RWPE2 (cell line): ENCODE data around the gene APP.

Experiments
- ATAC-seq: fragments of 200-7000 bp; cut with Tn5 transposase; 3 replicates; pipeline ENCODE4 v1.9.1; 2021; ENCODE audit warnings: low read depth
- DNase-seq: peaks from one replicate; pipeline ENCODE4 v3.0.0-alpha.2; 2020; ENCODE audit warnings: low spot score
- H3K27ac ChIP-seq: fragments of 450-650 bp; 2 replicates; pipeline ENCODE4 v1.5.1; 2017; ENCODE audit warnings: mild to moderate bottlenecking; ENCODE audit not compliant: poor library complexity, severe bottlenecking
- H3K27me3 ChIP-seq: fragments of 250-450 bp; sonication (Bioruptor Pico); 2 replicates; pipeline ENCODE4 v1.5.1; 2021; ENCODE audit warnings: mild to moderate bottlenecking, moderate library complexity; ENCODE audit not compliant: insufficient read depth, poor library complexity, severe bottlenecking
- H3K36me3 ChIP-seq: fragments of 250-450 bp; sonication (Bioruptor Pico); 2 replicates; pipeline ENCODE4 v1.5.1; 2020; ENCODE audit warnings: low read depth, mild to moderate bottlenecking, moderate library complexity
- H3K4me1 ChIP-seq: fragments of 250-450 bp; sonication (Bioruptor Pico); 2 replicates; pipeline ENCODE4 v1.5.1; 2021; ENCODE audit warnings: mild to moderate bottlenecking, moderate library complexity; ENCODE audit not compliant: insufficient read depth, poor library complexity, severe bottlenecking
- H3K4me3 ChIP-seq: fragments of 250-450 bp; sonication (Bioruptor Pico); 2 replicates; pipeline ENCODE4 v1.5.1; 2021; ENCODE audit warnings: mild to moderate bottlenecking, moderate library complexity; ENCODE audit not compliant: severe bottlenecking
- H3K9me3 ChIP-seq: fragments of 250-450 bp; sonication (Bioruptor Pico); 2 replicates; pipeline ENCODE4 v1.5.1; 2021; ENCODE audit warnings: mild to moderate bottlenecking, moderate library complexity; ENCODE audit not compliant: severe bottlenecking
- TF ChIP-seq, protein P1 (sequence below): fragments of 450-650 bp; IDR thresholded peaks from one replicate; pipeline ENCODE4 v1.5.1; 2017; ENCODE audit warnings: mild to moderate bottlenecking, moderate library complexity; ENCODE audit not compliant: poor library complexity, severe bottlenecking

APP gene

DNA sequence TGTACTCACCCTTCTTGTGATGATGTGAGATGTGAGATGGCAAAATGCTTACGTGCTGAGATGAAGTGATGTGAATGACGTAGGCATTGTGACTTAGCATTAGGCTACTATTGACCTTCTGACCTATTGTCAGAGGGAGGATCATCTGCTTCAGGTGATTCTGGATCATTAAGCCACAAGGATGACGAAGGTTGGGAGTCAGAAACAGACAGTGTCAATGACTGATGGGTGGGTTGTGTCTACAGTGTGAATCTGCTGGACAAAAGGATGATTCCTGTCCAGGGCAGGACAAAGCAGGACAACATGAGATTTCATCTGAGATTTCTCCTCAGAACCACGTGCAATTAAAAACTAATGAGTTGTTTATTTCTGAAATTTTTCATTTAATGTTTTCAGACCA is 306.8 kb downstream of the APP start:
- Histone ChIP-seq H3K27me3 (no peaks in the 10 kb centered on the region), H3K9me3 (no peaks in the 10 kb centered on the region), H3K36me3 (no peaks in the 10 kb centered on the region), H3K27ac (no peak overlapping the region), H3K4me3 (no peak overlapping the region), H3K4me1 (no peaks in the 10 kb centered on the region)
- DNase-seq (no peak), ATAC-seq (no peak)
- TF ChIP-seq, protein P1, sequence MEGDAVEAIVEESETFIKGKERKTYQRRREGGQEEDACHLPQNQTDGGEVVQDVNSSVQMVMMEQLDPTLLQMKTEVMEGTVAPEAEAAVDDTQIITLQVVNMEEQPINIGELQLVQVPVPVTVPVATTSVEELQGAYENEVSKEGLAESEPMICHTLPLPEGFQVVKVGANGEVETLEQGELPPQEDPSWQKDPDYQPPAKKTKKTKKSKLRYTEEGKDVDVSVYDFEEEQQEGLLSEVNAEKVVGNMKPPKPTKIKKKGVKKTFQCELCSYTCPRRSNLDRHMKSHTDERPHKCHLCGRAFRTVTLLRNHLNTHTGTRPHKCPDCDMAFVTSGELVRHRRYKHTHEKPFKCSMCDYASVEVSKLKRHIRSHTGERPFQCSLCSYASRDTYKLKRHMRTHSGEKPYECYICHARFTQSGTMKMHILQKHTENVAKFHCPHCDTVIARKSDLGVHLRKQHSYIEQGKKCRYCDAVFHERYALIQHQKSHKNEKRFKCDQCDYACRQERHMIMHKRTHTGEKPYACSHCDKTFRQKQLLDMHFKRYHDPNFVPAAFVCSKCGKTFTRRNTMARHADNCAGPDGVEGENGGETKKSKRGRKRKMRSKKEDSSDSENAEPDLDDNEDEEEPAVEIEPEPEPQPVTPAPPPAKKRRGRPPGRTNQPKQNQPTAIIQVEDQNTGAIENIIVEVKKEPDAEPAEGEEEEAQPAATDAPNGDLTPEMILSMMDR, result no peak

DNA sequence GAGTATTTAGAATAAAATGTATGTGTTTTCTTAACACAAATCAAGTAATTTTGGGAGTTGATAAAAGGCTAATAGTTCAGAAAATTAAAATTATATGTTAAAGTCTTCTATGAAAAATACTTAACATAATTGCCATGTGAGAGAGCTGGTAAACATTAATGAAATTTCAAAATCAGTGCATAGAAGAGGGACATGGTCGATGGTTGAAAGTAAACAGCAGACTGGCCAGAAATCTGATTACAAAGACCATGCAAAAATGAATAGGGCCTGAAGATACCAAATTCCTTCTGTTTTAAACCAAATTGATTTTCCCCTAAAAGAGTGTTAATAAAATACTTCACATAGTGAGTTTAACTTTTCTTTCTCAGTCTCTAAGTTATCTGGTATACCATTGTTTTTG is 307.5 kb downstream of the APP start:
- ATAC-seq (no peak), DNase-seq (no peak)
- Histone ChIP-seq H3K27me3 (no peaks in the 10 kb centered on the region), H3K4me3 (no peak overlapping the region), H3K27ac (no peak overlapping the region), H3K9me3 (no peaks in the 10 kb centered on the region), H3K36me3 (no peaks in the 10 kb centered on the region), H3K4me1 (no peaks in the 10 kb centered on the region)
- TF ChIP-seq, protein P1, result no peak

DNA sequence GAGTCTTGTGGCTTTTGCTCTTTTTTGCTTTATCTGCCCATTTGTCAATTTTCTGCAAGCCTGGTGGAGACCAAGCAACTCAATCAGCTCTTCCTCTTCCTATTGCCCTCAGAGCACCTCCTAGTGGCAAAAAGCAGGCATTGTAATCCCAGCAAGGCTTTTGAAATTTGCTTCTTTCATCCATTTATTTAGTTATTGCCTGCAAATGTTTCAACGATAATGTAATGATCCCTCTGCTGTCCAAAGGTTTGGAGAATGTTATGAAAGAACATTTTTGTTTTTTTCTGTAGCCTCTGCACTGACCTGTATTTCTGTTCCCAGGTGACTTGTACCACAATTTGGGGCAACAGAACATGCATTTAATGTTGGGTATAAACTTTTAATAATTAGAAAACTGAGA is 308.0 kb downstream of the APP start:
- no peak overlapping the region for H3K4me3 ChIP-seq
- no peaks in the 10 kb centered on the region for H3K9me3 ChIP-seq
- H3K27me3 ChIP-seq, result no peaks in the 10 kb centered on the region
- ATAC-seq (no peak), DNase-seq (no peak)
- no peak overlapping the region for H3K27ac ChIP-seq
- no peaks in the 10 kb centered on the region for H3K4me1 ChIP-seq
- TF ChIP-seq, protein P1, result peak; percentile 76
- no peaks in the 10 kb centered on the region for H3K36me3 ChIP-seq

DNA sequence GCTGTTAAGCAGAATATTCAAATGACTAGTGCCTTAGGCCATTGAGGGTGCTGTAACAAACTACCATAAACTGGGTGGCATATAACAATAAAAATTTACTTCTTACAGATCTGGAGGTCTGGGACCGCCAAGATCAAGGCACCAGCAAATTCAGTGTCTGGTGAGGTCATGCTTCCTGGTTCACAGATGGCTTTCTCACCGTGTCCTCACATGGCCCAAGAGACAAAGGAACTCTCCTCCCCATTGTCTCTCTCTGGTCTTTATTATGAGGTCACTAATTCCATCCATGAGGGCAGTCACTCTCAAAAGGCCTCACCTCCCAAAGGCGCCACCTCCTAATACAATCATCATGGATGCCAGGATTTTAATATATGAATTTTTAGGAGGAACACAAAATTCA is 308.5 kb downstream of the APP start:
- H3K27me3 ChIP-seq, result no peaks in the 10 kb centered on the region
- no peaks in the 10 kb centered on the region for H3K36me3 ChIP-seq
- no peak overlapping the region for H3K27ac ChIP-seq
- H3K4me1 ChIP-seq, result no peaks in the 10 kb centered on the region
- no peak for DNase-seq
- H3K4me3 ChIP-seq, result no peak overlapping the region
- TF ChIP-seq, protein P1, result no peak
- ATAC-seq, result no peak
- H3K9me3 ChIP-seq, result no peaks in the 10 kb centered on the region

DNA sequence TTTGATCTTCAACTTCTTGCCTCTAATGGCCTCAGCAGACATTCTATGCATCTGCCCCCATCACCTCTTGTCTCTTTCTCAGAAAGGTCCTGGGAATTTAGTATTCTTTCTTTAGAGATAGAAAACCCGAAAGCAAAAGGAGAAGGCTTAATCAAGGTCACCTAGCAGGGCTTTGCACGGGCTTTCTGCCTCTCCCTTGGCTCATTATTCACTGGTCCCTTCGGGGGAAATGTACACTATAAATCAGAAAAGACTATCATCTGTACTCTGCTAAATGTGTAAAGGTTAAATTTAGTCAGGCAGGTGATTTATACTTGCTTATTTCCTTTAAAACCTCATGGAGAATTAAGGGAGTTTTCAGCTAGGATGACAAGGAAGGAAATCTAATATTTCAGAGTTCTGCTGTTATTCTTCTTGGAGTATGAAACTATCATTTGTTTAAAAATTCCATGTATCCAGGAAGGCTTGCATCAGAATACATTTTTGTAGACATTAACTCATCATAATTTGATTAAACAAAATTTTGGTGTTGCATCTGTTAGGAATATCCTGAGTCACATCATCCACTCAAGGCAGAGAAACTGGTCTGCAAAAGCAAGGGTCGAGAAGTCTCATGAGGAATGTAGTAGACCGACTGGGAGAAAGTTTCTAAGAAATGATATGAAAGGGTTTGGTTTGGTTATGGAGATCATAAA is 311.2 kb downstream of the APP start:
- TF ChIP-seq, protein P1, result no peak
- DNase-seq, result no peak
- H3K27me3 ChIP-seq, result no peaks in the 10 kb centered on the region
- no peaks in the 10 kb centered on the region for H3K4me1 ChIP-seq
- no peak overlapping the region for H3K4me3 ChIP-seq
- H3K27ac ChIP-seq, result no peak overlapping the region
- no peaks in the 10 kb centered on the region for H3K9me3 ChIP-seq
- H3K36me3 ChIP-seq, result no peaks in the 10 kb centered on the region
- ATAC-seq, result no peak
